Mesenchymal stem cell (in vitro differentiated cells and primary cell): ENCODE measurements around the gene PMIS2.

Experiments used
- DNase-seq: peaks from one replicate; pipeline ENCODE4 v3.0.0-alpha.2; 2013
- H2AFZ ChIP-seq: one replicate; pipeline ENCODE4 v1.6.1; 2013; ENCODE audit warnings: low read depth, mild to moderate bottlenecking, control low read depth, inconsistent platforms, low read length, moderate library complexity
- H2AK5ac ChIP-seq: 2 replicates; pipeline ENCODE4 v1.6.1; 2013; ENCODE audit warnings: low read length, moderate library complexity, mild to moderate bottlenecking, inconsistent platforms; ENCODE audit not compliant: severe bottlenecking
- H2BK120ac ChIP-seq: one replicate; pipeline ENCODE4 v1.6.1; 2013; ENCODE audit warnings: low read depth, mild to moderate bottlenecking, inconsistent platforms, low read length, moderate library complexity
- H2BK12ac ChIP-seq, 2 experiments: one replicate each; pipeline ENCODE4 v1.6.1; 2013; ENCODE audit warnings: inconsistent platforms in 2 of 2, low read length in 2 of 2, mild to moderate bottlenecking in 2 of 2, moderate library complexity in 2 of 2, control low read depth in 1 of 2
- H2BK15ac ChIP-seq: one replicate; pipeline ENCODE4 v1.6.1; 2013; ENCODE audit warnings: mild to moderate bottlenecking, low read depth, inconsistent platforms; ENCODE audit not compliant: poor library complexity, severe bottlenecking
- H2BK5ac ChIP-seq: 2 replicates; pipeline ENCODE4 v1.6.1; 2013; ENCODE audit warnings: low read depth, mild to moderate bottlenecking, low read length, control low read depth, inconsistent platforms; ENCODE audit not compliant: poor library complexity, severe bottlenecking
- H3K14ac ChIP-seq, 2 experiments: one replicate each; pipeline ENCODE4 v1.6.1; 2013; ENCODE audit warnings: inconsistent platforms in 2 of 2, low read length in 2 of 2, control low read depth in 1 of 2, mild to moderate bottlenecking in 1 of 2, moderate library complexity in 1 of 2
- H3K18ac ChIP-seq, 2 experiments: one replicate each; pipeline ENCODE4 v1.6.1; 2013; ENCODE audit warnings: inconsistent platforms in 2 of 2, low read length in 2 of 2, control low read depth in 1 of 2, low read depth in 1 of 2, mild to moderate bottlenecking in 1 of 2
- H3K23ac ChIP-seq, 2 experiments: one replicate each; pipeline ENCODE4 v1.6.1; 2013; ENCODE audit warnings: inconsistent platforms in 2 of 2, low read length in 2 of 2, mild to moderate bottlenecking in 2 of 2, moderate library complexity in 2 of 2, control low read depth in 1 of 2
- H3K27ac ChIP-seq: 2 replicates; pipeline ENCODE4 v1.5.1; 2013; ENCODE audit warnings: mild to moderate bottlenecking, moderate library complexity, low read length, control low read depth, inconsistent platforms; ENCODE audit not compliant: poor library complexity, severe bottlenecking
- H3K27me3 ChIP-seq, 2 experiments: 2 replicates each; pipeline versions ENCODE4 v1.6.1 to v1.7.0; 2013; ENCODE audit warnings: low read length in 2 of 2, mild to moderate bottlenecking in 2 of 2, moderate library complexity in 2 of 2, control low read depth in 1 of 2, inconsistent platforms in 1 of 2; ENCODE audit not compliant: control insufficient read depth in 1 of 2, insufficient read depth in 1 of 2
- H3K36me3 ChIP-seq, 2 experiments: 2 replicates each; pipeline versions ENCODE4 v1.6.1 to v1.7.0; 2013; ENCODE audit warnings: low read length in 2 of 2, control low read depth in 1 of 2, inconsistent platforms in 1 of 2, low read depth in 1 of 2, mild to moderate bottlenecking in 1 of 2; ENCODE audit not compliant: insufficient read depth in 2 of 2, control insufficient read depth in 1 of 2
- H3K4ac ChIP-seq, 2 experiments: one replicate each; pipeline ENCODE4 v1.6.1; 2013; ENCODE audit warnings: inconsistent platforms in 2 of 2, low read length in 2 of 2, mild to moderate bottlenecking in 2 of 2, moderate library complexity in 2 of 2, control low read depth in 1 of 2, low read depth in 1 of 2
- H3K4me1 ChIP-seq: 2 replicates; pipeline ENCODE4 v1.6.1; 2013; ENCODE audit warnings: low read depth, low read length, control low read depth; ENCODE audit not compliant: control insufficient read depth, insufficient read depth
- H3K4me2 ChIP-seq: 2 replicates; pipeline ENCODE4 v1.6.1; 2013; ENCODE audit warnings: low read length, mild to moderate bottlenecking, inconsistent platforms; ENCODE audit not compliant: poor library complexity, severe bottlenecking
- H3K4me3 ChIP-seq, 2 experiments: 2 replicates each; pipeline versions ENCODE4 v1.5.1 to v1.7.0; 2013; ENCODE audit warnings: low read length in 2 of 2, mild to moderate bottlenecking in 2 of 2, control low read depth in 1 of 2, low read depth in 1 of 2; ENCODE audit not compliant: insufficient read depth in 1 of 2
- H3K79me1 ChIP-seq: replicated peaks from 2 replicates; pipeline ENCODE4 v1.6.1; 2013; ENCODE audit warnings: mild to moderate bottlenecking, control low read depth, low read length, inconsistent platforms; ENCODE audit not compliant: poor library complexity, severe bottlenecking
- H3K9ac ChIP-seq: 2 replicates; pipeline ENCODE4 v1.7.0; 2013; ENCODE audit warnings: mild to moderate bottlenecking, low read length, moderate library complexity
- H3K9me3 ChIP-seq: 2 replicates; pipeline ENCODE4 v1.7.0; 2013; ENCODE audit warnings: mild to moderate bottlenecking, low read length; ENCODE audit not compliant: control insufficient read depth
- H4K8ac ChIP-seq: one replicate; pipeline ENCODE4 v1.6.1; 2013; ENCODE audit warnings: inconsistent platforms, mild to moderate bottlenecking, low read length, moderate library complexity
- H4K91ac ChIP-seq: one replicate; pipeline ENCODE4 v1.6.1; 2013; ENCODE audit warnings: mild to moderate bottlenecking, low read length, inconsistent platforms
- WGBS: methylation state at CpG from one replicate; pipeline ENCODE4 v1.1.7; 2013; ENCODE audit warnings: mixed read lengths; 5-methylcytosine and 5-hydroxymethylcytosine counted together

PMIS2 gene

DNA sequence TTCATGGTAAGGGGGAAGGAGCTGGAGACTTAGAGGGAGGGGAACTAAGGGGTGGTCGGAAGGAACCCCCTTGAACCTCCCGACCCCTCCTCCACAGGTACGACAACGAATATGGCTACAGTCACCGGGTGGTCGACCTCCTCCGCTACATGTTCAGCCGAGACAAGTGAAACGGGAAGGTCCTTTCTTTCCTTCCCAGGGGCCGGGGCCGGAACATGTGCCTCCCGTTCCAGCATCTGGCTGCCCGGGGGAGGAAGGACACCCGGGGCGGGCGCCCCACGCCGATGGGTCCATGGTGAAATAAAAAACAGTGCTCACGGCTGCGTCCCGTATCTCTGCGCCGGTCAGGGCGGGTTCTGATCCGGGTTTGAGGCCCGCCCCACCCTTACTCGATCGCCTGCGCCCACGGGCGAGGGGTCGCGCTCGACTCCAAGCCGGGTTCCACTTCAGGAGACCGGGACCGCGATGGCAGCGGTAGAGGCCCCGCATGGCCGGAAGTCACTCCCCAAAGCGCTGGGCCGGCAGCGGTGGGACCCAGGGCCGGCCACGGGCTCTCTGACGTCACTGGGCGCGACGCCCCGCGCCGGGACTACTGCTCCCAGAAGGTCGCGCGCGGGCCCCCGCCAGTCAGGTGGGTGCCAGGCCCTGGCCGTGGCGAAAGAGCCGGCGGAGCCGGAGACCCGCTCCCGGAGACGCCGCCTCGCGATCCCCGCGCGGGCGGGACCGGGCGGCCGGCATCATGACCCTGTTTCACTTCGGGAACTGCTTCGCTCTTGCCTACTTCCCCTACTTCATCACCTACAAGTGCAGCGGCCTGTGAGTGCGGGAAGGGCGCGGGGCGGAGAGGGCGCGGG, 40.7 kb upstream of the PMIS2 start, which contains the start of gene TMEM147:
Gene TMEM147 (plus strand): TSS at position 626 of the 854 bp plus-strand sequence. CDS start 114 bp downstream, at position 740.
- Histone ChIP-seq H3K27ac (no peak within 1 kb of the TSS), H3K79me1 (peaks cover 48% of the 10 kb centered on the region), H2AFZ (peak within 1 kb of the TSS; percentile 88), H2BK12ac (no peak within 1 kb of the TSS), H3K14ac (peak within 1 kb of the TSS in 1 of 2 experiments; percentile 94), H3K4me3 (peak within 1 kb of the TSS; percentile 86 to 96), H4K91ac (peak within 1 kb of the TSS; percentile 88), H3K4me1 (peaks cover 14% of the 10 kb centered on the region), H3K9me3 (no peaks in the 10 kb centered on the region), H2BK5ac (no peak within 1 kb of the TSS), H3K9ac (peak within 1 kb of the TSS; percentile 94), H3K23ac (peak within 1 kb of the TSS in 1 of 2 experiments; percentile 54), H3K36me3 (peaks cover 35 to 41% of the 10 kb centered on the region in 2 experiments), H3K27me3 (no peaks in the 10 kb centered on the region), H3K18ac (peak within 1 kb of the TSS; percentile 84 to 97), H2AK5ac (no peak within 1 kb of the TSS), H4K8ac (peak within 1 kb of the TSS; percentile 87), H3K4me2 (peak within 1 kb of the TSS; percentile 89), H3K4ac (peak within 1 kb of the TSS; percentile 45 to 80), H2BK15ac (peak within 1 kb of the TSS; percentile 56), H2BK120ac (peak within 1 kb of the TSS; percentile 57)
- peak; percentile 84 for DNase-seq
- WGBS: under 1% methylated on average over 66 of the region's 85 CpGs

DNA sequence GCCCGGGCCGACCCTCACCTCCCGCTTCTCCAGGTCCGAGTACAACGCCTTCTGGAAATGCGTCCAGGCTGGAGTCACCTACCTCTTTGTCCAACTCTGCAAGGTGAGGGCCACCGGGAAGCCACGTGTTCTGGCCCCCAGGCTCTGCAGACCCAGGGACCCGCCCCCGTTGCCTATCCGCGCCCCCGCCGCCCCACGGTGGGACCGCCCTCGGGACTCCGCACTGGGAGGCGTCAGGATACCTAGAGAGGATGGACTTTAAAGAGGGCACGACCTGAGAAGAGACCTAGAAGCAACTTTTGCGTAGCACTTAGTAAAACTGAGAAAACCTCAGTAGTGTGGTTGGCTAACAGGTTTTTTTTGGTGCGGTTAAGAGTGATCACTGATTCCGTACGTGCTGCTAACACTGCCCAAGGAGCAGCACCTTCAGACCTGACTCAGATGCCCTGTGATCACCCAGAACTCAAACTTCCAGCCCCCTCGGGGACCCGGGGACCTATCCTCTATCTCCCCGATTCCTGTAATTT, 40.1 kb upstream of the PMIS2 start:
- no peak overlapping the region for H2BK15ac ChIP-seq
- H3K18ac ChIP-seq: peak overlapping the region; percentile 84 to 97
- H2BK5ac ChIP-seq: no peak overlapping the region
- peaks cover 35 to 46% of the 10 kb centered on the region in 2 experiments for H3K36me3 ChIP-seq
- DNase-seq: peak; percentile 41
- no peak overlapping the region for H3K27ac ChIP-seq
- no peak overlapping the region for H2AK5ac ChIP-seq
- H3K4ac ChIP-seq: peak overlapping the region in 1 of 2 experiments; percentile 42
- peaks cover 48% of the 10 kb centered on the region for H3K79me1 ChIP-seq
- peak overlapping the region; percentile 88 for H2AFZ ChIP-seq
- peak overlapping the region; percentile 39 for H4K91ac ChIP-seq
- peak overlapping the region in 1 of 2 experiments; percentile 94 for H3K14ac ChIP-seq
- peak overlapping the region in 1 of 2 experiments; percentile 54 for H3K23ac ChIP-seq
- no peak overlapping the region for H2BK12ac ChIP-seq
- H2BK120ac ChIP-seq: peak overlapping the region; percentile 57
- no peaks in the 10 kb centered on the region for H3K27me3 ChIP-seq
- WGBS: 9% methylated on average over 25 of the region's 27 CpGs
- H3K9ac ChIP-seq: peak overlapping the region; percentile 94
- peaks cover 14% of the 10 kb centered on the region for H3K4me1 ChIP-seq
- H3K4me2 ChIP-seq: peak overlapping the region; percentile 72
- peak overlapping the region; percentile 81 for H4K8ac ChIP-seq
- H3K9me3 ChIP-seq: no peaks in the 10 kb centered on the region
- H3K4me3 ChIP-seq: peak overlapping the region; percentile 86 to 96

DNA sequence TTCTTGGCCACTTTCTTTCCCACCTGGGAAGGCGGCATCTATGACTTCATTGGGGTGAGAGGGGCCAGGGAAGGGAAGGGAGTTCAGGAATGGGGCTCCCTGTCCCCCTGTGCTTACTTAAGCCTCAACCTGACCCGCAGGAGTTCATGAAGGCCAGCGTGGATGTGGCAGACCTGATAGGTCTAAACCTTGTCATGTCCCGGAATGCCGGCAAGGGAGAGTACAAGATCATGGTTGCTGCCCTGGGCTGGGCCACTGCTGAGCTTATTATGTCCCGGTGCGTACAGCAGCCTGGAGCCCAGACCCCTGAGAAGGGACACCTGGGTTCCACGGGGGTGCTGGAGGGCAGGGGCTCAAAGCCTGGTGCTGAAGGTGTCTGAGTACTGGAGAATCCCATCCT, 39.4 kb upstream of the PMIS2 start:
- no peak overlapping the region for H2AK5ac ChIP-seq
- DNase-seq: no peak
- H3K27me3 ChIP-seq: no peaks in the 10 kb centered on the region
- no peak overlapping the region for H2BK15ac ChIP-seq
- no peak overlapping the region for H3K27ac ChIP-seq
- H4K8ac ChIP-seq: no peak overlapping the region
- H3K4me3 ChIP-seq: peak overlapping the region in 1 of 2 experiments; percentile 96
- H3K18ac ChIP-seq: no peak overlapping the region
- no peak overlapping the region for H3K14ac ChIP-seq
- no peaks in the 10 kb centered on the region for H3K9me3 ChIP-seq
- no peak overlapping the region for H3K4me2 ChIP-seq
- no peak overlapping the region for H2AFZ ChIP-seq
- no peak overlapping the region for H3K23ac ChIP-seq
- peak overlapping the region; percentile 94 for H3K9ac ChIP-seq
- no peak overlapping the region for H2BK120ac ChIP-seq
- H3K79me1 ChIP-seq: peaks cover 48% of the 10 kb centered on the region
- H3K4me1 ChIP-seq: peaks cover 14% of the 10 kb centered on the region
- no peak overlapping the region for H2BK12ac ChIP-seq
- no peak overlapping the region for H3K4ac ChIP-seq
- H4K91ac ChIP-seq: no peak overlapping the region
- peaks cover 38 to 52% of the 10 kb centered on the region in 2 experiments for H3K36me3 ChIP-seq
- no peak overlapping the region for H2BK5ac ChIP-seq
- WGBS: 97% methylated on average over 8 of the region's 8 CpGs

DNA sequence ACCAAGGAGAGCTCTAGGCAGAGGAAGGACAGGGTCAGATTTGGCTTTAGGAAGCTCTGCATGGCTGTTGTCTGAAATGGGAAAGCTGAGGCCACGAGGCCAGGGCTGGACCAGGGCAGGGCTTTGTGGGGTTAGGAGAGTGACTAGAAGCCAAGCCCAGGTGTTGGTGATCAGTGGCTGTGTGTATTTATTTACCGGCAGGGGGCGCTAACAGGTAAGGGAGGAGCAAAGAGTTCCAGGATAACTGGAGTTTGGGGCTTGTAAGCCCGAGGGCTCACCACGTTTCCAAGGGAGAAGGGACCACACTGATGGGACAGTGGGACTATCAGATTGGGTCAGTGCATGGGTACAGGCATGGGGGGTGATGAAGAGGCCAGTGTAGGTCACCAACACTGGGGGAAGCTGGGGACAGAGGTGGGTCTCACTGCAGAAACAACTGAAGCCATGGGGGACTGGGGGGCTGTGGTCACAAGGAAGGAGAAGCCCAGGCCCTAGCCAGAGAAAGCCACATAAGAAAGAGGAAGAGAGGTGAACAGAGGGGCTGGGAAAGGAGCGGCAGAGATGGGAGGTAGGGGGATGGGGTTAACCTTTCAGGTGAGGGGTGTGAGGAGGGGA, 36.7 kb upstream of the PMIS2 start:
- WGBS: 21% methylated on average over 6 of the region's 6 CpGs

More for the DNA sequence above, 36.7 kb upstream of the PMIS2 start:
- Histone ChIP-seq H2AFZ (no peak overlapping the region), H3K9me3 (no peaks in the 10 kb centered on the region), H3K18ac (no peak overlapping the region), H3K14ac (no peak overlapping the region), H2BK15ac (no peak overlapping the region), H3K9ac (no peak overlapping the region), H2BK5ac (no peak overlapping the region), H2AK5ac (no peak overlapping the region), H3K4me3 (no peak overlapping the region), H3K23ac (no peak overlapping the region), H4K91ac (no peak overlapping the region), H3K4me2 (no peak overlapping the region), H3K4me1 (peaks cover 12% of the 10 kb centered on the region), H2BK120ac (no peak overlapping the region), H3K79me1 (peaks cover 38% of the 10 kb centered on the region), H4K8ac (no peak overlapping the region), H3K27me3 (peaks cover 0 to 15% of the 10 kb centered on the region in 2 experiments), H3K4ac (no peak overlapping the region), H3K36me3 (peaks cover 26 to 31% of the 10 kb centered on the region in 2 experiments), H3K27ac (no peak overlapping the region), H2BK12ac (no peak overlapping the region)
- DNase-seq: peak; percentile 77
